Measurements from ENCODE around the gene KRT39. TPM values are rescaled to one million over a fixed set of nuclear protein-coding genes. Genes with fewer than 3 reads are reported as not detected.

Gene KRT39
- polyA plus RNA-seq, 1 donor (not counting 4 experiments of a cell fraction or from before 2014, with no cell fraction given): not detected

DNA sequence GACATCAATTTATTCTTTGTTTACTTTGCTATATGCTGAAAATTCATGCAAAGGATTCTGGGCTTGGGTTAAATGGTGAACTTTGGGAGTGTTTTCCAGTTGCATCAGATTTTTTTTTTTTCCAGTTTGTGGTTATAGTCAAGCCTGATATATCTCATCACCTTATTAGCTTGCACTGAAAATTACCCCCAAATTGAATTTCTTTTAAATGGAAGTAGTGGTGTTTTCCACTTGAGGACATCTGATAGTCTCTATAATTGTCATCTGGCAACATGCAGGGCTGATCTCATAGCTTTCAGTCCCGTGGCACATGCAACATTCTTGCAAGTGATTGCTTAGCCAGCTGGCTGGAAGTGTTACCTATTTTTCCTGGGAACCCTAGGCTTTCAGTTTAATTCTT is 46.9 kb upstream of the KRT39 start:
- dilution Hi-C loops (cut with MboI; ENCODE audit: extremely low pct_ligation_motif_present, low sequenced_read_pairs): no loop called here
- DNase-seq (ENCODE audit: low read depth, low spot score): no peak
- H3K27ac ChIP-seq (ENCODE audit: control insufficient read depth, insufficient read depth, low read length): no peak overlapping the region

DNA sequence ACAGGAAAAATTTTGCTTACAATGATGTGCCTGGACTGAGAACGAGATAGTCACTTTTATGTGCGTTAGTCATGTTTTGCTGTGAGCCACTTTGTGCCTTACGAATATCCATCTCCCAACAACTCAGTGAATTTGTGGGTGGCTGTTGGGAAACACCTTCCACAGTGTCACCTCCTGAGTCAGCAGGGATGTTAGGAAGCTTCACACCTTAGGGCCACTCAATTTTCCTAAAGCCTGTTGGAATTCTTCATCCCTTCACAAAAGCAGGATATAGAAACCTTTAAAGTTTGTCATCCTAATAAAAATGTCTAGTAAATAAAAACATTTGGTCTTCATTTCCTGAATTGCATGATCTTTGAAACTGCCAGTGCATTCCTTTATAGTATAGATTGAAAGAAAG is 46.4 kb upstream of the KRT39 start:
- no peaks in the 10 kb centered on the region for H3K9me3 ChIP-seq (ENCODE audit: control insufficient read depth, low read depth, low read length)
- H3K4me1 ChIP-seq (ENCODE audit: control insufficient read depth, extremely low read depth, insufficient read depth, low read length): no peaks in the 10 kb centered on the region
- no peaks in the 10 kb centered on the region for H4K20me1 ChIP-seq (ENCODE audit: control insufficient read depth, extremely low read depth, insufficient read depth, low read length)
- no peaks in the 10 kb centered on the region for H3K27me3 ChIP-seq (ENCODE audit: control insufficient read depth, extremely low read depth, insufficient read depth, low read length)
- H3K9me1 ChIP-seq (ENCODE audit: control insufficient read depth, extremely low read depth, insufficient read depth, low read length): no peaks in the 10 kb centered on the region
- DNase-seq (ENCODE audit: low read depth, low spot score) (no peak), FAIRE-seq (no peak)
- dilution Hi-C loops (cut with MboI; ENCODE audit: extremely low pct_ligation_motif_present, low sequenced_read_pairs): no loop called here
- H2AFZ ChIP-seq (ENCODE audit: control insufficient read depth, low read length): no peak overlapping the region
- H3K36me3 ChIP-seq (ENCODE audit: control insufficient read depth in 2 of 2, extremely low read depth in 1 of 2, insufficient read depth in 2 of 2, low read length in 2 of 2): no peaks in the 10 kb centered on the region
- TF ChIP-seq, protein P1, sequence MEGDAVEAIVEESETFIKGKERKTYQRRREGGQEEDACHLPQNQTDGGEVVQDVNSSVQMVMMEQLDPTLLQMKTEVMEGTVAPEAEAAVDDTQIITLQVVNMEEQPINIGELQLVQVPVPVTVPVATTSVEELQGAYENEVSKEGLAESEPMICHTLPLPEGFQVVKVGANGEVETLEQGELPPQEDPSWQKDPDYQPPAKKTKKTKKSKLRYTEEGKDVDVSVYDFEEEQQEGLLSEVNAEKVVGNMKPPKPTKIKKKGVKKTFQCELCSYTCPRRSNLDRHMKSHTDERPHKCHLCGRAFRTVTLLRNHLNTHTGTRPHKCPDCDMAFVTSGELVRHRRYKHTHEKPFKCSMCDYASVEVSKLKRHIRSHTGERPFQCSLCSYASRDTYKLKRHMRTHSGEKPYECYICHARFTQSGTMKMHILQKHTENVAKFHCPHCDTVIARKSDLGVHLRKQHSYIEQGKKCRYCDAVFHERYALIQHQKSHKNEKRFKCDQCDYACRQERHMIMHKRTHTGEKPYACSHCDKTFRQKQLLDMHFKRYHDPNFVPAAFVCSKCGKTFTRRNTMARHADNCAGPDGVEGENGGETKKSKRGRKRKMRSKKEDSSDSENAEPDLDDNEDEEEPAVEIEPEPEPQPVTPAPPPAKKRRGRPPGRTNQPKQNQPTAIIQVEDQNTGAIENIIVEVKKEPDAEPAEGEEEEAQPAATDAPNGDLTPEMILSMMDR (optimal IDR thresholded peaks at IDR 0.05 in 1 of 3, IDR thresholded peaks at IDR 0.05 in 1 of 3, conservative IDR thresholded peaks at IDR 0.05 in 1 of 3; ENCODE audit: extremely low read depth in 1 of 3, insufficient read depth in 2 of 3, low read length in 3 of 3): no peak
- TF ChIP-seq EZH2 (IDR thresholded peaks at IDR 0.05; ENCODE audit: low read length): no peak
- no peak overlapping the region for H3K27ac ChIP-seq (ENCODE audit: control insufficient read depth, insufficient read depth, low read length)
- no peak overlapping the region for H3K4me2 ChIP-seq (ENCODE audit: control insufficient read depth, extremely low read depth, insufficient read depth, low read depth, low read length)
- H3K4me3 ChIP-seq (ENCODE audit: control insufficient read depth in 2 of 3, extremely low read depth in 1 of 3, insufficient read depth in 2 of 3, low read depth in 1 of 3, low read length in 3 of 3): no peak overlapping the region
- no peaks in the 10 kb centered on the region for H3K79me2 ChIP-seq (ENCODE audit: control insufficient read depth, insufficient read depth, low read length)
- no peak overlapping the region for H3K9ac ChIP-seq (ENCODE audit: control insufficient read depth, extremely low read depth, insufficient read depth, low read length)

More for the DNA sequence above, 46.9 kb upstream of the KRT39 start:
- Histone ChIP-seq H3K9me1 (ENCODE audit: control insufficient read depth, extremely low read depth, insufficient read depth, low read length) (no peaks in the 10 kb centered on the region), H3K79me2 (ENCODE audit: control insufficient read depth, insufficient read depth, low read length) (no peaks in the 10 kb centered on the region), H2AFZ (ENCODE audit: control insufficient read depth, low read length) (no peak overlapping the region), H3K4me1 (ENCODE audit: control insufficient read depth, extremely low read depth, insufficient read depth, low read length) (no peaks in the 10 kb centered on the region), H3K9me3 (ENCODE audit: control insufficient read depth, low read depth, low read length) (no peaks in the 10 kb centered on the region), H3K4me2 (ENCODE audit: control insufficient read depth, extremely low read depth, insufficient read depth, low read depth, low read length) (no peak overlapping the region), H3K27me3 (ENCODE audit: control insufficient read depth, extremely low read depth, insufficient read depth, low read length) (no peaks in the 10 kb centered on the region), H4K20me1 (ENCODE audit: control insufficient read depth, extremely low read depth, insufficient read depth, low read length) (no peaks in the 10 kb centered on the region), H3K4me3 (ENCODE audit: control insufficient read depth in 2 of 3, extremely low read depth in 1 of 3, insufficient read depth in 2 of 3, low read depth in 1 of 3, low read length in 3 of 3) (no peak overlapping the region), H3K36me3 (ENCODE audit: control insufficient read depth in 2 of 2, extremely low read depth in 1 of 2, insufficient read depth in 2 of 2, low read length in 2 of 2) (no peaks in the 10 kb centered on the region), H3K9ac (ENCODE audit: control insufficient read depth, extremely low read depth, insufficient read depth, low read length) (no peak overlapping the region)
- FAIRE-seq: no peak
- TF ChIP-seq, protein P1 (optimal IDR thresholded peaks at IDR 0.05 in 1 of 3, IDR thresholded peaks at IDR 0.05 in 1 of 3, conservative IDR thresholded peaks at IDR 0.05 in 1 of 3; ENCODE audit: extremely low read depth in 1 of 3, insufficient read depth in 2 of 3, low read length in 3 of 3): no peak
- TF ChIP-seq EZH2 (IDR thresholded peaks at IDR 0.05; ENCODE audit: low read length): no peak
